CD4-positive, alpha-beta T cell (primary cell): Measurements from ENCODE around the gene BTBD16. TPM values are rescaled to one million over a fixed set of nuclear protein-coding genes. Genes with fewer than 3 reads are reported as not detected.
A peak's percentile ranks its signal among the peaks of the same experiment; 100 is the strongest.

Experiments used
- ATAC-seq: fragments of 200-7000 bp; cut with Tn5 transposase; one replicate; pipeline ENCODE4 v1.10.0; 2022; ENCODE audit warnings: mild to moderate bottlenecking; ENCODE audit not compliant: poor library complexity
- CTCF ChIA-PET: fragments of 350-600 bp; sonication (Branson Sonifier 250); formaldehyde crosslinking; loops from one replicate; lab custom pipeline; 2021; ENCODE audit warnings: antibody characterized with exemption, inconsistent platforms; lab: Charles Lee
- POLR2A ChIA-PET: fragments of 350-600 bp; sonication (Branson Sonifier 250); formaldehyde crosslinking; loops from one replicate; lab custom pipeline; 2021; ENCODE audit warnings: antibody characterized with exemption, inconsistent platforms; lab: Charles Lee
- DNase-seq, 14 experiments: peaks; one replicate each; pipeline ENCODE4 v3.0.0-alpha.2; 2013 to 2020; ENCODE audit warnings: mixed read lengths in 2 of 14
- H3K27ac ChIP-seq, 2 donors: one replicate each; pipeline versions ENCODE4 v1.5.1 to v1.7.0; 2013; ENCODE audit warnings: low read length in 2 of 2, low read depth in 1 of 2, mild to moderate bottlenecking in 1 of 2
- H3K27me3 ChIP-seq, 2 experiments: 1 replicate in 1 of 2; 2 replicates in 1 of 2; pipeline versions ENCODE4 v1.6.1 to v1.7.0; 2013; ENCODE audit warnings: low read length in 2 of 2, control low read depth in 1 of 2, mild to moderate bottlenecking in 1 of 2, moderate library complexity in 1 of 2; ENCODE audit not compliant: insufficient read depth in 2 of 2, control insufficient read depth in 1 of 2
- H3K36me3 ChIP-seq: one replicate; pipeline ENCODE4 v1.6.1; 2013; ENCODE audit warnings: low read length, control low read depth; ENCODE audit not compliant: insufficient read depth
- H3K4me1 ChIP-seq: one replicate; pipeline ENCODE4 v1.6.1; 2013; ENCODE audit warnings: low read length, control low read depth; ENCODE audit not compliant: insufficient read depth
- H3K4me3 ChIP-seq: one replicate; pipeline ENCODE4 v1.5.1; 2013; ENCODE audit warnings: mild to moderate bottlenecking, low read length, moderate library complexity
- H3K9me3 ChIP-seq, 2 experiments: 1 replicate in 1 of 2; 2 replicates in 1 of 2; pipeline versions ENCODE4 v1.6.1 to v1.7.0; 2013; ENCODE audit warnings: low read length in 2 of 2, mild to moderate bottlenecking in 2 of 2, control low read depth in 1 of 2, moderate library complexity in 1 of 2; ENCODE audit not compliant: control insufficient read depth in 1 of 2, insufficient read depth in 1 of 2
- H3K27ac Mint-ChIP-seq: one replicate; pipeline ENCODE4 v1.8.0; 2020; ENCODE audit warnings: mixed read lengths
- H3K27me3 Mint-ChIP-seq: one replicate; pipeline ENCODE4 v1.8.0; 2021; ENCODE audit warnings: mixed read lengths
- H3K36me3 Mint-ChIP-seq: one replicate; pipeline ENCODE4 v1.8.0; 2021; ENCODE audit warnings: low read depth, mixed read lengths
- H3K4me1 Mint-ChIP-seq: one replicate; pipeline ENCODE4 v1.8.0; 2021; ENCODE audit warnings: low read depth, mixed read lengths
- H3K4me3 Mint-ChIP-seq: one replicate; pipeline ENCODE4 v1.8.0; 2020; ENCODE audit warnings: mild to moderate bottlenecking, mixed read lengths
- H3K9me3 Mint-ChIP-seq: one replicate; pipeline ENCODE4 v1.8.0; 2020; ENCODE audit warnings: mixed read lengths
- CTCF ChIP-seq: fragments of 200-600 bp; IDR thresholded peaks from one replicate; pipeline ENCODE4 v1.8.0; 2022; ENCODE audit warnings: antibody characterized with exemption, mild to moderate bottlenecking
- intact Hi-C, 2 experiments: fragments of 100-400 bp; cut with DNase I in 1 of 2; cut with micrococcal nuclease in 1 of 2; formaldehyde crosslinking; loops; one replicate each; pipeline versions ENCODE4 v1.15.1 to v1.9.0; 2023 to 2025; cut with DNase I, micrococcal nuclease
- total RNA-seq, 174 experiments: library from RNA in 2 of 174; stranded (reverse) in 2 of 174; gene quantifications; one replicate each; pipeline ENCODE4 v1.2.3 and lab custom pipeline; 2021 to 2026

BTBD16 gene
- total RNA-seq, 2 experiments from 2014 or later, result not detected

DNA sequence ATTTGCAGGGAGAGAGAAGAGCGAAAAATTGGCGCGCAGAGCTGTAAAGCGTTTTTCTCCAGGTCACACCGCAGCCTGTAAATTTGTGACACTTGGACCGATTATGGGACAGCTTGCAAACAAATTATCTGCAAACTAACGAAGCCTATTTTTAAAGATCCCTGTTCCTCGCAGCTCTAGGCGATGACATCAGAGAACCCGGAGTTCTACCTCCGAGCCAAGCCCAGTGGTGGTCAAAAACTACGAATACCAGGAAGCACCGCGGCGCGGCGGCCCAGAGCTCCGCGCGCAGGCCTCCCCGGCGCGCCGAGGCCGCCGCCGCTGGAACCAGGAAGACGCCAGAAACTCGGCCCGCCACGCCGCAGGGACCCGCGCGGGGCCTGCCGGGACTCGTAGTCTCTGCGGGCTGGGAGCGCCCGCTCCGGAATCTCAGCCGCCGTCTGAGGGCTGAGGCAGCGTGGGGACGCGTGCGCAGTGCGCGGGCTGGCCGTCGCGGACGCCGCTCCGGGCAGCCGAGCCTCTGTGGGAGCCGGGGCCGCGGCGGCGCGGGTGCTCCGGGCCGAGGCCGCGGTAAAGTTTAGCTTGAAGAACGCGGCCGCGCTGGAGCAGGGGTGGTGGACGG lies 103.3 kb downstream of the BTBD16 start, which contains the start of gene PLEKHA1:
Gene PLEKHA1, plus strand, starts transcription at position 472 of the 622 bp plus-strand sequence. CDS start 18,493 bp downstream, outside the sequence.
- Mint-ChIP-seq H3K27ac (peak within 1 kb of the TSS; percentile 94), H3K27me3 (peaks cover 10% of the 10 kb centered on the region), H3K4me1 (peaks cover 49% of the 10 kb centered on the region), H3K36me3 (peaks cover 16% of the 10 kb centered on the region), H3K9me3 (no peaks in the 10 kb centered on the region), H3K4me3 (peak within 1 kb of the TSS; percentile 93)
- Histone ChIP-seq H3K4me1 (peaks cover 26% of the 10 kb centered on the region), H3K27me3 (peaks cover 0 to 8% of the 10 kb centered on the region in 2 experiments), H3K9me3 (no peaks in the 10 kb centered on the region), H3K27ac (peak within 1 kb of the TSS; percentile 83 to 87), H3K4me3 (peak within 1 kb of the TSS; percentile 91), H3K36me3 (no peaks in the 10 kb centered on the region)
- intact Hi-C loops, result loop anchor here (1.0 to 10.0 kb wide), 8 partner anchors 18 to 780 kb away; partner anchors contain the start of genes ACADSB (in 1 of the 2), BUB3 (in 1 of the 2), C10orf88 (in 1 of the 2) and IKZF5 (in 1 of the 2)
- ChIA-PET POLR2A (interaction anchor here (0.6 to 3.5 kb wide), 22 partner anchors 10 to 868 kb away, joined by 3 to 32 read pairs (median 7); partner anchors contain the start of genes ACADSB, BUB3 and IKZF5), CTCF (interaction anchor here (1.2 to 1.5 kb wide), 3 partner anchors 31 to 606 kb away, joined by 3 to 5 read pairs (median 4); partner anchors contain the start of gene PSTK)
- ATAC-seq (peak; percentile 91), DNase-seq (peak; percentile 85 to 96 (median 92))
- TF ChIP-seq CTCF, result no peak

DNA sequence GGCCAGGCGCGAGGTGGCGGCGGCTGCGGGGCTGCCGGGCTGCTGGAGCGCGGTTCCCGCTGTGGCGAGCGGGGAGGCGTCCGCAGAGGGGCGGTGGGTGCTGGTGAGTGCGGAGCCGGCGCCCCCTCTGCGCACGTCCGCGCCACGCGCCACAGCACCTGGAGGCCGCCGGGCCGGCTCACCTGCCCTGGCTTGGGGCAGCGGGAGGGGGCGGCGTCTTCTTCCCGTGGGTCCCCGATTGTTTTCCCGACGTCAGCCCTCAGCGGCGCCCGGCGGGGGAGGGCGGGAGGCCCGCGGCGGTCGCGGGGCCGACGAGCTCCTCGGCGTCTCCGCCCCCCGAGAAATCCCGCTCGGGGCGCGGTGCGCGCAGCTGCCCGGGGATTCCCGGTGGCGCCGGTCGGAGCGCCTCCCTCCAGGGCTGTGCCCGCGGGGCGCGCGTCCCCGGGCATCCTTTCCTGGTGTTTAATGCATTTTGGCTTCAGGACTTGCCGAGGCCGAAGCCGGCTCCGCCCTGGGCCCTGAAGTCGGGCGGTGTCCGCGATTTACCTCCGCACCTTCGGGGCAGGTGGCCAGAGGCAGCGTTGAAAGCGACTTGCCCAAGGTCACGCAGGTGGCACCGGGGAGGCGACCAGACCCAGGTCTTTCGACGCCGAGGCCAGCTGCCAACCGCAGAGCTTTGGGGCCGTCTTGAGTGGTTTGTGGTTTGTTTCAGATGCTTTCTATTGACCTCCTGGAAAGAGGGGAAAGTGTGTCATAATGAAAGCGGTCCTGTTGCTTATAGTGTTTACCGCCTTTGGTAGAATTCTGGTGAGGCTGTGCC lies 104.0 kb downstream of the BTBD16 start:
- POLR2A ChIA-PET, result interaction anchor here (0.6 to 3.5 kb wide), 17 partner anchors 12 to 867 kb away, joined by 3 to 32 read pairs (median 11); partner anchors contain the start of gene BUB3
- Histone ChIP-seq H3K9me3 (no peaks in the 10 kb centered on the region), H3K27ac (peak overlapping the region; percentile 83 to 87), H3K4me3 (peak overlapping the region; percentile 91), H3K27me3 (peaks cover 0 to 7% of the 10 kb centered on the region in 2 experiments), H3K4me1 (peaks cover 29% of the 10 kb centered on the region), H3K36me3 (peaks cover 4% of the 10 kb centered on the region)
- TF ChIP-seq CTCF, result no peak
- peaks cover 21% of the 10 kb centered on the region for H3K36me3 Mint-ChIP-seq
- intact Hi-C loops, result loop anchor here (1.0 to 10.0 kb wide), 11 partner anchors 18 to 779 kb away; partner anchors contain the start of genes BUB3 (in 2 of the 2), ACADSB (in 1 of the 2), C10orf88 (in 1 of the 2) and FAM24B (in 1 of the 2)
- peak overlapping the region; percentile 94 for H3K27ac Mint-ChIP-seq
- ATAC-seq (peak; percentile 47), DNase-seq (peak; percentile 29 to 94 (median 56))
- H3K9me3 Mint-ChIP-seq, result no peaks in the 10 kb centered on the region
- peak overlapping the region; percentile 92 for H3K4me3 Mint-ChIP-seq
- H3K4me1 Mint-ChIP-seq, result peaks cover 56% of the 10 kb centered on the region
- peaks cover 9% of the 10 kb centered on the region for H3K27me3 Mint-ChIP-seq
- CTCF ChIA-PET, result interaction anchor here (1.2 to 1.5 kb wide), 3 partner anchors 32 to 605 kb away, joined by 3 to 5 read pairs (median 4); partner anchors contain the start of gene PSTK

DNA sequence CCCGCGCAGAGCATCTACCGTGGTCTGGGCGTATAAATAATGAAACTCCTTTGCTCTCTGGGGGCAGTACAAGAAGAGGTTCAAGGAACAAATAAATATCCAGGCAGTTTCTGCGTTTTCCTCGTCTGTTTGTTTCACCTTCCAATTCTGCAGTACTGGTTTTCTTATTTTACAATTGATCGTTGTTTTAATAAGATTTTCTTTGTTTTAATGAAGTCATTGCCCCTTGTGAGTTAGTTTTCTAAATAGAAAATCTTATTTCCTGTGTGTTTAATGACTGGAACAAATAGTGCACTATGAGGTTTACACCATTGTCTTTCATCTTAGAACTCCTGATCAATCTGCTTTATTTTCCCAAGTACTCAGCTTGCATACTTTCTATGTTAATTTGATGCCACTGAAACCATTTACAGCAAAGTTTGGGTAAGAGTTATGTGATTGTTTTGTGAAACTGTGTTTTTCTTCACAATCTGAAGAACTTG lies 104.6 kb downstream of the BTBD16 start:
- POLR2A ChIA-PET, result interaction anchor here (1.6 to 3.5 kb wide), 5 partner anchors 12 to 46 kb away, joined by 11 to 32 read pairs (median 12); no protein-coding TSS in a partner anchor
- peak overlapping the region; percentile 83 to 87 for H3K27ac ChIP-seq
- no peak for ATAC-seq
- H3K9me3 Mint-ChIP-seq, result no peaks in the 10 kb centered on the region
- DNase-seq, result peak in 1 of 14 experiments; percentile 9
- H3K9me3 ChIP-seq, result no peaks in the 10 kb centered on the region
- peaks cover 7% of the 10 kb centered on the region for H3K27me3 Mint-ChIP-seq
- peaks cover 63% of the 10 kb centered on the region for H3K4me1 Mint-ChIP-seq
- CTCF ChIA-PET, result no interaction called here
- peaks cover 29% of the 10 kb centered on the region for H3K4me1 ChIP-seq
- H3K36me3 Mint-ChIP-seq, result peaks cover 26% of the 10 kb centered on the region
- intact Hi-C loops, result loop anchor here (2.0 to 10.0 kb wide), 8 partner anchors 17 to 777 kb away; partner anchors contain the start of genes ACADSB (in 1 of the 2), BUB3 (in 1 of the 2), C10orf88 (in 1 of the 2) and FAM24B (in 1 of the 2)
- peak overlapping the region; percentile 94 for H3K27ac Mint-ChIP-seq
- TF ChIP-seq CTCF, result no peak
- H3K36me3 ChIP-seq, result peaks cover 9% of the 10 kb centered on the region
- peak overlapping the region; percentile 92 for H3K4me3 Mint-ChIP-seq
- peak overlapping the region; percentile 91 for H3K4me3 ChIP-seq
- H3K27me3 ChIP-seq, result peaks cover 0 to 5% of the 10 kb centered on the region in 2 experiments
